Prostate gland (tissue), 2 donors: ENCODE measurements around the gene PUS7L.
"Not testable (repeated sequence)": the region's sequence is repeated elsewhere in the genome, so short reads cannot be mapped to it uniquely, and the experiment has no call there.

Experiments
- CTCF ChIP-seq, 4 experiments: fragments of 200-600 bp in 2 of 4; fragments of 450-650 bp in 2 of 4; sonication (generic) in 2 of 4; IDR thresholded peaks; 1 replicate in 3 of 4; 2 replicates in 1 of 4; pipeline ENCODE4 v1.5.1; 2016 to 2019; ENCODE audit warnings: antibody characterized with exemption in 4 of 4, mild to moderate bottlenecking in 2 of 4, moderate library complexity in 2 of 4
- POLR2A ChIP-seq: fragments of 450-650 bp; IDR thresholded peaks from one replicate; pipeline ENCODE4 v1.6.1; 2016; ENCODE audit warnings: antibody characterized with exemption, mild to moderate bottlenecking
- POLR2AphosphoS5 ChIP-seq: sonication (generic); formaldehyde crosslinking; IDR thresholded peaks from one replicate; pipeline ENCODE4 v1.6.1; 2017; ENCODE audit warnings: antibody characterized with exemption

- not testable (repeated sequence) for TF ChIP-seq CTCF (IDR thresholded peaks at IDR 0.05); POLR2A; POLR2AphosphoS5
Measured at GRCh38 chr12:43751360-43751759, 7.2 kb downstream of the PUS7L start.
